HG03039 (cell line): ENCODE measurements around the gene MDFIC.
"Not testable (repeated sequence)": the region's sequence is repeated elsewhere in the genome, so short reads cannot be mapped to it uniquely, and the experiment has no call there.

Experiments
- ATAC-seq: cut with Tn5 transposase; IDR thresholded peaks from one replicate; pipeline ENCODE4 v1.9.1; 2021; ENCODE audit warnings: mild to moderate bottlenecking, moderate library complexity; ENCODE audit not compliant: unreplicated experiment

MDFIC gene, protein sequence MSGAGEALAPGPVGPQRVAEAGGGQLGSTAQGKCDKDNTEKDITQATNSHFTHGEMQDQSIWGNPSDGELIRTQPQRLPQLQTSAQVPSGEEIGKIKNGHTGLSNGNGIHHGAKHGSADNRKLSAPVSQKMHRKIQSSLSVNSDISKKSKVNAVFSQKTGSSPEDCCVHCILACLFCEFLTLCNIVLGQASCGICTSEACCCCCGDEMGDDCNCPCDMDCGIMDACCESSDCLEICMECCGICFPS

DNA sequence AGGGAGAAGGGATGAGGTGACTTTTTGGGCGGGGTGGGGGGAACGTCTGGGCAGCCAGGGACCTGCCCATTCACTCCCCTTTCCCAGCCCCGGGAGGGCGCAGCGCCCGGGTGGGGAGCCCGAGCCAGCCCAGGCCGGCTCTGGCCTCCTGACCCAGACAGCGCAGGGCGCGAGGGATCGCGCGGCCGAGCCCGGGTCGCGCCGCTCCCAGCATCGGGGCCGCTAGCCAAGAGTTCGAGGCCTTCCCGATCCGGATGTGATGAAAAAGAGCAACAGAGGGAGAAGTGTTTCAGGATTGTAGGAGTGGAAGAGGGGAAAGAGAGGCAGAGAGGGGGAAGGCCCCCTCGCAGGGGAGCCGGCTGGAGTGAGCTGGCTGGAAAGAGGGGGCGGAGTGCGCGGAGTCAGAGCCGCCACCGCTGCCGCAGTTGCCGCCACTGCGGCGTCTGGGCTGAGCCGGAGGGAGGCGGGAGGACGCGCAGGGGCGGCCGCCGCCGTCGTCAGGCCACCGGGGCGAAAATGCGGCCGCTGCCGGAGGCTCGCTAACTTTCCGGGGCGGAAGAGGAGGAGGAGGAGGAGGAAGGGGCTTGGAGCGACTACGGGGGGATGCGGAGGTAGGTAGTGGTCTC is at the start of gene MDFIC:
MDFIC (plus strand) TSS at position 69 of the 626 bp plus-strand sequence. CDS start 940 bp downstream, outside the sequence.
- peak; percentile 34 for ATAC-seq

DNA sequence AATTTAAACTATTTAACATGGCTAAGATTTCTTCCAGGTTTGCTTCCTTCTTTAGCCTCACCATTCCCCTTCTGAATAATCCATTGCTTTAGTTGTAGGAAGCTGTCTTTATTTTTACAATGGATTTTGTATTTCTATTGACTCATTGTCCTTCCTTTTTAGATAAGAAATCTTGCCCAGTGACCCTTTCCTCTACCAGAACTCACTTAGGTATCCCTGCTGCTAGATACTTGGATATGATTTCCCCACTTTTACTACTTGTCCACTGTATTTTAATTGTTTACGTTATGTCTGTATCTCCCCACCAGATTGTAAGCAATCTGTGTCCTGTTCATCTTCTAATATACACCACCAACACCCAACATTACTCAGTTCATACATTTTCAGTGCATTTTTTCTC is 47.7 kb upstream of the MDFIC start:
- ATAC-seq: no peak

DNA sequence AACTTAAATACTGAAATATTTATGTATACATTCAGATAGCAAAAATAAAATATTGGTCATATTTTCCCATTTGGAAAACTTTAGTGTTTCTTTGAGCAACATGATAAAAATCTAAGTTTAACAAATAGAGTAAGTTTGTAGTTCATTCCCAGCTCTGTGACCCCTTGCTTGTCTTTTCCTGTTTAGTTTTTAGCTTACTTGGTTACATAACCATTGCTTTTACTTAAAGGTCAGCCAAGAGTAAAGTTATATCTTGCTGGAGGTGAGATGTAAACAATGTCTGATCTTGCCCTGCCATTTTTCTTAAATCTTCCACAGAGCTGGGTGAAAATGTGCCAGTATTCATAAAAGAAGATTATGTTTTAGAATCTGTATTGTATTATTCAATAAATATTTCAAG is 46.7 kb upstream of the MDFIC start:
- ATAC-seq: no peak

DNA sequence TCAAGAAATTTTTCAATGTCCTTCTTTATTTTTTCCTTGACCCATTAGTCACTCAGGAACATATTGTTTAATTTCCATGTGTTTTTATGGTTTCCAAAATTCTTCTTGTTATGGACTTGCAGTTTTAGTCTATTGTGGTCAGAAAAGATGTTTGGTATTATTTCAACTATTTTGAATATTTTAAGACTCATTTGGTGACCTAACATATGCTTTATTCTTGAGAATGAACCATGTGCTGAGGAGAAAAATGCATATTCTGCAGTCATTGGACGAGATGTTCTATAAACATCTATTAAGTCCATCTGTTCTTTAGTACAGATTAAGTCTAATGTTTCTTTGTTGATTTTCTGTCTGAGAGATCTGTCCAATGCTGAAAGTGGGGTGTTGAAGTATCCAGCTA is 42.3 kb upstream of the MDFIC start:
- no peak for ATAC-seq

DNA sequence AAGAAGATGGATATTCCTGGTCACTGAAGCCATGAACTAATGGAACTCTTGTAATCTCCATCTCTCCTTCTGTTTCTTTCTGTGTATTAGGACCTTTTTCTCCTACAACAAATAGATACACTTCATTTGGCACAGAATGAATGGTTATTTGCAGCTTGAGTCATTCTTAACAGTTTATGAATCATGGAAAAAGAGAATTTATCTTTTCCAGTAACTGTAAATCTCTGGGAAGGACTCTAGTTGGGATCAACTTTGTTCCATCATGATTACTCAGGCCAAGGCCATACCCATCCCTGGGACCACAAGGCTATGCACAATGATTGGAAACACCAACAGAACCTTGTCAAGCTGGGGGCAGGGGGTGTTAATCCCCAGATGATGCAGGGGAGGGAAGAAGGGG is 36.1 kb upstream of the MDFIC start:
- no peak for ATAC-seq

DNA sequence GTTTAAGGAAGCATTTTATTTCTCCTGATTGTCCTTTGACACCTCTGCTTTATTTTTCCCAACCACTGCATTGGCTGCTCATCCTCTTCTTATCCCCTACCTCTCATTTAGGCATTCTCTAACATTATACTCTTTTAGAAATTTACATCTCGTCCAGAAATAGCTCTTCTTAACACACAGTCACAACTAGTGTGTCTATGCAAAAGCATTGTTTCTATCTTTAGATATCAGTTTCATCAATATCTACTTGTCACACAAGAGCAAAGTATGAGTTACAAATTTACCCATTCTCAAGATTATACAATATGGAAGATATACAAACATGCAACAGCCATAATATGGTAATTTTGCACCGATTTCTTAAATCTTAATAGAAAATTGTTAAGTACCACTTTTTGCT is 35.7 kb upstream of the MDFIC start:
- ATAC-seq: no peak

DNA sequence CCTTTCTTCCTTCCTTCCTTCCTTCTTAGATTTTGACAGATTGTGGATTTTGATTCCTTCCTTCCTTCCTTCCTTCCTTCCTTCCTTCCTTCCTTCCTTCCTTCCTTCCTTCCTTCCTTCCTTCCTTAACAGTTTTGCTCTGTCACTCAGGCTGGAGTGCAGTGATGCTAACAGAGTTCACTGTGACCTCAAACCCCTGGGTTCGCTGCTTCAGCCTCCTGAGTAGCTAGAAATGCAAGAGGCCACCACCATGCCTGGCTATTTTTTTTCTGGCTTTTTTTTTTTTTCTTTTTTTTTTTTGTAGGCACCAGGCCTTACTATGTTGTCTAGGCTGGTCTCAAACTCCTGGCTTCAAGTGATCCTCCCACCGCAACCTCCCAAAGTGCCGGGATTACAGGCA is 32.8 kb upstream of the MDFIC start:
- ATAC-seq: not testable (repeated sequence)

DNA sequence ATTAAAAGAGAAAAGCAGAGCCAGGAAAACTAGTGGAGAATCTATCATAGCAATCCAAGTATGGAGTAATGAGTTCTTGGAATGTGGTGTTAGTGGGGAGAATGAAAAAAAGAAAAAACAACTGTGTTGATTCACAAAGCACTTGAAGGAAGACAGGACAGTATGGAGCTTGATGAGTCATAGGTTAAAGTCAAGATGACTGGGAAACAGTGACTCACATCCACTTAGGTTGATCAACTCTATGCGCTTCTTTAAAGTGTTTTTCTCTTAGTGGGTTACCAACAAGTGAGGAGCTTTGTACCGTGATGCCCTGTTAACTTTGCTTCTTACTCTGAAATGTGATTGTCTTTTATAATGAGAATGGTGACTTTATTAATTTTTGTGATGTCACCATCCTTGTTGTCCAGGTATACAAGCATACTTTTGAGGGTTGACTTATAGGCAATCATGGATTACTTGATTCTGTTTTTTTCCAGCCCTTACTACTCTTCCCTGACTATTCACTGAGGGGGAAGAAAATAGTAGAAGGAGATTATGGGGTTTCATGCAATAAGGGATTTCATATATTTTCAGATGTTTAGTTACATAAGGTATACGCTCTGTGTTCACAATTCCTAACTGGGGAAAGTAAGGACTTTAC is 32.1 kb upstream of the MDFIC start:
- peak; percentile 77 for ATAC-seq

DNA sequence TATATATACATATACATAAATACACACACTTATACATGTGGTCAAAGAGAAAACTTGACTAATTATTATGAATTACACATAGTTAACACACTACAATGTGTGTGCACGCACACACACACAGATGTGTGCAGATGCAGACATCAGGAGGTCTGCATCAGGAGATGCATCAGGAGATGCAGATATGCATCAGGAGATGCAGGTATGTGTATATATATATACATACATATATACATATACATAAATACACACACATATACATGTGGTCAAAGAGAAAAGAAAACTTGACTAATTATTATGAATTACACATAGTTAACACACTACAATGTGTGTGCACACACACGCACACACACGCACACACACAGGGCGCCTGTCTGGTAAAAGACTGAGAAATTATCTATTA is 31.3 kb upstream of the MDFIC start:
- ATAC-seq: no peak

DNA sequence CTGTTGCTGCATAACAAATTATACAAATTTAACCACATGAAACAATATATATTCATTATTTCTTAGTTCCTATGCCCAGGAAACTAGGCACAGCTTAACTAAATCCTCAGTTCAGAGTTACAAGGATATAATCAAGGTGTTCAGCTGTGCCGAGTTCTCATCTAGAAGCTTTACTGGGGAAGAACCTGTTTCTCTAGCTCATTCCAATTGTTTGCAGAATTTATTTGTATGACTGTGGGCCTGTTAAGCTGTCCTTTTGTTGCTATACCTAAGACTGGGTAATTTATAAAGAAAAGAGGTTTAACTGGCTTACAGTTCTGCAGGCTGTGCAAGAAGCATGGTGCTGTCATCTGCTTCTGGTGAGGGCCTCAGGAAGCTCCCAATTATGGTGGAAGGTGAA is 21.8 kb upstream of the MDFIC start:
- no peak for ATAC-seq

DNA sequence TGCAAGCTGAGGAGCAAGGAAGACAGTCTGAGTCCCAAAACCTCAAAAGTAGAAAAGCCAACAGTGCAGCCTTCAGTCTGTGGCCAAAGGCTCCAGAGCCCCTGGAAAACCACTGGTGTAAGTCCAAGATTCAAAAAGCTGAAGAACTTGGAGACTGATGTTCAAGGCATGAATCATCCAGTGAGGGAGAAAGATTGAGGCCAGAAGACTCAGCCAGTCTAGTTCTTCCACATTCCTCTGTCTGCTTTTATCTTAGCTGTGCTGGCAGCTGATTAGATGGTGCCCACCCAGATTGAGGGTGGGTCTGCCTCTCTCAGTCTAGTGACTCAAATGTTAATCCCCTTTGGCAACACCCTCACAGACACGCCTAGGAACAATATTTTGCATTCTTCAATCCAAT is 20.1 kb upstream of the MDFIC start:
- no peak for ATAC-seq

DNA sequence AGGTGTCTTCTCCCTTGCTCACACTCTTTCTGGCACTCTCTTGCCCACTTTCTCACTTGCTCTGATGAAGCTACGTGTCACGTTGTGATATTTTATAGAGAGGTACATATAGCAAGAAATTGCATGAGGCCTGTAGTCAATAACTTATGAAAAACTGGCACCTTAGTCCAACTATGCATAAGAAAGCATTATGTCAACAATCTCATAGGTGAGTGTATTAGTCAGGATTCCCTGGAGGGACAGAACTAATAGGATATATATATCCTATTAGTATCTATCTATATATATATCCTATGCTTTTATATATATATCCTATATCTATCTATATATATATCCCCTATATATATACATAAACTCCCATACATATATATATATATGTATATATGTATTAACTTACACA is 18.8 kb upstream of the MDFIC start:
- no peak for ATAC-seq

DNA sequence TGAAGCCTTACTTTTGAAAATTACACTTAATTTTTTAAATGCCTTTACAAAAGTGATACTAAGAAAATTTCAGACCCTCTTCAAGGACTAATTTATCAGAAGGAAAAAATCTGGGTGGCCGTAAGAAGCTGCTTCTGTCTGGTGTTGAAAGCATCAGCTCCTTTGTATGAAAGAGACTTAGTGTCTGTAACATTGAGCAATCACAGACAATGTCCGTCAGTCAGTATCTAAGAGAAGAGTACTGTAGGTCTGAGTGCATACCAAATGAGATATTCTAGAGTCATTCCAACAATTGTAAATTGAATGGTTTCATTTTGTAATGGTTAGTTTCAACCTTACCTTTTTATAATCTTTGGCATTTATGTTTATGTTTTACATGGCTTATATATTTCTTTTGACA is 11.1 kb upstream of the MDFIC start:
- no peak for ATAC-seq

DNA sequence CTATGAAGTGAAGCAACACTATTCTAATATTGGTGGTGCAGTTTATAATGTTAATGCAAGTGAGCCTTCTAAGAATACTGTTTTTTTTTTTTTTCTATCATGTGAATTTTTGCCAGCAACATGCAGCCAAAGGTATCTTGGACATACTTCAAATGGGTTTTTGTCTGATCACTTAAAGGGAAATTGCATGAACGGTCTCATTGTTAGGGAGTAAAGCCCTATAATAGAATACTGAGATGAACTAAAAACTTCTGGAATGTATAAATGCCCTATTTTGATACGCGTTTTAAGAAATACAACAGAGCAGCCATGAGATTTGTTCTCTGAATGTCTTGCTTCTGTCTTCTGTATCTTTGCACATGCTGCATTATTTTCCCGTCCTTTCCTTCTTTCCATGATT is 10.5 kb upstream of the MDFIC start:
- no peak for ATAC-seq

DNA sequence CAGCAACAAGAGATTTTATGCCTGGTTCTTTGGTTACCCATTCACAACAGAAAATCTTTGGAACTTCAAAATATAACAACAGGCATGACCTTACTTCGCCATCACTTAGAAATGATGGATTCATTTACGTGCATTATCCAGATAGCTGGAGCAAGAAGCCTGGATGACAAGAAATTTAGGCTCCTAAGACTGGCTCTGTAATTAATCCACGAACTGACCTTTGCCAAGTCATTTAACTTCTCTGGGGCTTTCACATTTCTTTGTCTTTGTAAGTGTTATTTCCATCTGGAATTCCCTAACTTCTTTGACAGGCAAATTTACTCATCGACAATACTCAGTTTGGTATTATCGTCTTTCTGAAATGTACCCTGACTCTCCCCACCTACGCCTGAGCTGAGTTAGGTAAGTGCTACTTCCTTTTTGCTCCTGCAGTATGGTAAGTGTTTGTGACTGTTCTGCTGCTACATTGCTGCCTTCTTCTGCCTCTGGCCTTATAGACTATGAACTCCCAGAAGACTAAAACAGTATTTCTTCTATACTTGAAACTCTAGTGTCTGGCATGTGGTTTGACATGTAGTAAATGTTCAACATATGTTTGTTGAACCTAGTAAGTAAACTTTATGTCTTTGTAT is 5.5 kb upstream of the MDFIC start:
- peak; percentile 82 for ATAC-seq

DNA sequence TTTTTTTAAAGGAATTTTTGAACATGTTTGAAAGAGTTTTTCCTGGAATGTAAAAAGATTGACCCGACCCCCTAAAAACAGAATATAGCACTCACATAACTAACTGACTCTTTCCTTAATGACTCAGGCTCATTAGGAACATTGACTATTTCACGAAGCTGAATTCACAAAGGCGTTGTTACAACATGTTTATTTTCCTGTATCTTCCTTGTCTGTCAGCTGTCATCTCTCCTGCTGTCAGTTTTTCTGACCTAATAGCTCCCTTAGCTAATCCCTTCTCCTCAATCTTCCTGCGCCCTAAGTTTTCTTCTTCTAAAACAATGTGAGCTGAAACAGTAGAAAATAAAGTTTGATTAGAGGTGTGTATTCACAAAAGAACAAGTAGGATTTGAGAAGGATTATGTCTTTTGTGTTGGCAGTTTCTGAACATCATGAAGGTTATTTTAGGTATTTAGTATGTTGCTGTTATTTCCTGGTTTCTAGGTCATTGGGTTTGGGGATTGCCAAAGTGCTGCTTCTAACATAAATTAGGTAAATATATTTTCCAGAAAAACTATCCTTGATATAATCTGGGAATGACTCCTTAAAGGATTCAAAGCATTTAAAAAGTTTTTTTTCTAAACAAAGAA is 4.6 kb upstream of the MDFIC start:
- ATAC-seq: no peak

DNA sequence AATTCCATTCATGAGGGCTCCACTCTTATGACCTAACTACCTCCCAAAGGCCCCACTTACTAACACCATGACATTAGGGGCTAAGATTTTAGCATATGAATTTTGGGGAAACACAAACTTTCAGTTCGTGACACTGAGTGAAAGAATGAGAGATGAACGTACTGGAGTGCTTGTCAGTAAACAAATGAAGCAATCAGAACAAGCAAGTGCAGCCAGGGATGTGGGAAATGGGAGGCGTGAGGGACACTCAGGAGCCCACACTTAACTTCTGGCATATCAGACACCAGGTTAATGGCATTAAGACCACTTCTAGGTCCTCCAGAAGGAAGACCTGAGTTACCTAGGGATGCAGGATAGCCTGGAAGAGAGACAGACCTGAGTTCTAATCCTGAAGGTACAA is 2.3 kb upstream of the MDFIC start:
- ATAC-seq: no peak

DNA sequence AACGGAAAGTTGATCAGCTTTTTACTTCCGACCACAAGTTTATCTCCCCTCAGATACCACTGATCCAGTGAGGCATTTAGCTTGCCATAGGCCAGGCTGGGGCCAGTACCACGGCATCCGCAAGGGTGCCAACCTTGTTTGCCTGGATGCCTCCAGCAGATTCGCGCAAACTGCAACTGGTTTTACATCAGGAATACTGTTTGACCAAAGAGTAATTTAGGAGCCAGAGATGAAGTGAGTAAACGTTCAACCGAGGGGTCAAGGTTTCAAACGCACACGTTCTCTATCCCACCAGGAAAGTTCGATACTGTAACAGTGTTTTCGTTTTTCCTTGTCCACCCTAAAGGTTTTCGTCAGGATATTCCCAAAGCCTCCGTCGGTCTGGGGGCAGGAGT is 266 bp upstream of the MDFIC start:
- ATAC-seq: no peak

DNA sequence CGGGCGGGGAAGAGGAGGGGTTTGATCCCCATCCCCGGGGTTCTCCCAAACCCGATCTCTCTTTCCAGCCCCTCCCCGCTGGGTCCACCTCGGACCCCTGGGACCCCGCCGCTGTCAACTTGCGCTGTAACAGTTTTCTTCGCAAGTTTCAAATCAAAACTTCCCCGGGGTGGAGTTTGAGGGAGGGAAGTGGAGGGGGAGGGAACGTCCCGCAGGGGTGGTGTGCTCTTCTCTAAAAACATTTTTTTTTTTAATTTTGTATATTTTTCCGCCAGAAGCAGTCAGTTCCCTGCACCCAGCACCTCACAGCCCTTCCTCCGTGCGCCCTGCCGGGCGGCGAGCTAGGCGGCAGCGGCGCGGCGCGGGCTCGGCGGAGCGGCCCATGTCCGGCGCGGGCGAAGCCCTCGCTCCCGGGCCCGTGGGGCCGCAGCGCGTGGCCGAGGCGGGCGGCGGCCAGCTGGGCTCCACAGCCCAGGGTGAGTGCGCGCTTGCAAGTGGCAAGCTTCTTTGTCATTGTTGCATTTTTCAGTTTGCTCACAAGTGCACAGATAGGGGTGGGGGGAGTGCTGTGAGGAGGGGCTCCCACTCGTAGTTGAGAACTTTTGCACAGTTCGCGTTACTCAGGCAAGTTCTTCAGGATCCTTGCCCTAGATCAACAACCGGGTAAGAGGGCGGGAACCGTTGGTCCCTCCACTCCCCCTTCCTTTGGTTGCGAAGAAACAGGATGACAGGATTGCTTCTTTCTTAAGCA is 933 bp downstream of the MDFIC start:
- ATAC-seq: peak; percentile 29

DNA sequence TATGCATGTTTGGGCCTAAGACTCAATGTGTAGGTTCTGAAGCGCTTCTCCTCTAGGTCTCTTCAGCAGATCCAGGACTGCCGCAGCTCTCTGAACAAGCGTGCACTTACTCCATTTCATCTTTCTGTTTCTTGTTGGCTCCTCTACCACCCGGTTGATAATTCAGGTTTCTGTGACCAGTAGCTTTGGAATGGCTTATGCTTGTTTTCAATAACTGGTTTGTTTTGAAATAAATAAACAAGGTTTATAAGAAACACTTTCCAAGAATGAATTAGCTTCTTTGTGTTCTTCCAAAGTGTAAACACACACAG is 1.5 kb downstream of the MDFIC start:
- no peak for ATAC-seq
